ENCODE data around the gene CALM1.
"Not testable (repeated sequence)": the region's sequence is repeated elsewhere in the genome, so short reads cannot be mapped to it uniquely, and the experiment has no call there.

CALM1 gene

DNA sequence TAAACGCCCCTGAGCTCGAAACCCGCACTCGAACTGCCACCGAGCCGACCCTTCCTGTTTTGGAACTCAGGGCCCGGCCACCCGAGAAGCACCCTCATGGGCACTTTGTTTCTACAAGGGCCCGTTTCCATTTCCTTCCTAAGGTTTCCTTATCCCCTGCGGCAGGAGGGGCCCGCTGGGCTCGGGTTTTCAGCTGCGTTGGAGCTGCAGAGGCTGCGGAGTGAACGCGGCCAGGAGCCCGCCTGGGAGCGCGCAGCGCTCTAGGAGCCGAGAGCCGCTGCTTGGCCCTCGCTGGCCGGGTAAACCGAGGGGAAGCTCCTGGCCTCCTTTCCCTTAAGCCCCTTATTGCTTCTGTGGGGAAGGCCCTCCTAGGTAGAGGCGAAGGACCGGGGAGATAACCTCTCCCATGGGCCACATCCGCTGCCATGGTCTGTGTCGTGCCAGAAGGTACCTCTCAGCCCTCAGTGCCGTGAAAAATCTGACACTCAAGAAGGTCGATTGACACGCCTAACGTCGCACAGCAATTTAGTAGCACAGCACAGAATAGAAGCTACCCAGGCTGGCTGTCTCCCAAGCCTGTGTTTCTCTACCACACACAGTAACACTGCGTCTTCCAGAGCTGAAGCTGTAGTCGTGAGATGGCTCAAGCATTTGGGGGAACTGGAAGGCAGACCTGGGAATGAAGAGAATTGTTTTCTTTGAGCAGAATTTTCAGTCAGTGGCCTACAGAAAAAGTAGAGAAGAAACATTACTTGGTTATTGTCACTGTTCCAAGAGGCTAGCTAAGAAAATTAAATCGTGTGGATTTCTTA is 12.9 kb upstream of the CALM1 start:
- H3K4me3 ChIP-seq (ENCODE audit: low read depth, low read length), result peak overlapping the region; percentile 77
- TF ChIP-seq, protein P1, sequence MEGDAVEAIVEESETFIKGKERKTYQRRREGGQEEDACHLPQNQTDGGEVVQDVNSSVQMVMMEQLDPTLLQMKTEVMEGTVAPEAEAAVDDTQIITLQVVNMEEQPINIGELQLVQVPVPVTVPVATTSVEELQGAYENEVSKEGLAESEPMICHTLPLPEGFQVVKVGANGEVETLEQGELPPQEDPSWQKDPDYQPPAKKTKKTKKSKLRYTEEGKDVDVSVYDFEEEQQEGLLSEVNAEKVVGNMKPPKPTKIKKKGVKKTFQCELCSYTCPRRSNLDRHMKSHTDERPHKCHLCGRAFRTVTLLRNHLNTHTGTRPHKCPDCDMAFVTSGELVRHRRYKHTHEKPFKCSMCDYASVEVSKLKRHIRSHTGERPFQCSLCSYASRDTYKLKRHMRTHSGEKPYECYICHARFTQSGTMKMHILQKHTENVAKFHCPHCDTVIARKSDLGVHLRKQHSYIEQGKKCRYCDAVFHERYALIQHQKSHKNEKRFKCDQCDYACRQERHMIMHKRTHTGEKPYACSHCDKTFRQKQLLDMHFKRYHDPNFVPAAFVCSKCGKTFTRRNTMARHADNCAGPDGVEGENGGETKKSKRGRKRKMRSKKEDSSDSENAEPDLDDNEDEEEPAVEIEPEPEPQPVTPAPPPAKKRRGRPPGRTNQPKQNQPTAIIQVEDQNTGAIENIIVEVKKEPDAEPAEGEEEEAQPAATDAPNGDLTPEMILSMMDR (IDR thresholded peaks at IDR 0.05; ENCODE audit: low read depth, low read length, missing control alignments), result no peak
- no peak for DNase-seq (ENCODE audit: low read depth)

DNA sequence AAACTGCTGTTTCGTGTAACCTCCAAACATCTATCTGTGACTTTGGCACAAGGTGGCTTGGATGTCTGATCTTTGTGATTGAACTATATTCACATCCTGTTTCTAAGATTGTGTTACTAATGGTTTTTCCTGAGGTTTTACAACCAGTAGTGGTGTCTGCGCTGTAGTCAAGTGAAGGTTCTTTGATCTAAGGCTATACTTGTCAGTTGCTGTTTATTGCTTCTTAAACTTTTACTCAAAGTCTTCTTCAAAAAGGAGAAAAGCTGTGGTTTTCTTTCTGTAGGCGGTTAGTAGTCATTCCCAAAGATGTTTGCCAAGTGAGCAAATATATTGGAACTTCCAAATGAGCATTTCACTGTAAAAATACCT is 12.3 kb upstream of the CALM1 start:
- TF ChIP-seq, protein P1 (IDR thresholded peaks at IDR 0.05; ENCODE audit: low read depth, low read length, missing control alignments), result no peak
- no peak overlapping the region for H3K4me3 ChIP-seq (ENCODE audit: low read depth, low read length)
- no peak for DNase-seq (ENCODE audit: low read depth)

DNA sequence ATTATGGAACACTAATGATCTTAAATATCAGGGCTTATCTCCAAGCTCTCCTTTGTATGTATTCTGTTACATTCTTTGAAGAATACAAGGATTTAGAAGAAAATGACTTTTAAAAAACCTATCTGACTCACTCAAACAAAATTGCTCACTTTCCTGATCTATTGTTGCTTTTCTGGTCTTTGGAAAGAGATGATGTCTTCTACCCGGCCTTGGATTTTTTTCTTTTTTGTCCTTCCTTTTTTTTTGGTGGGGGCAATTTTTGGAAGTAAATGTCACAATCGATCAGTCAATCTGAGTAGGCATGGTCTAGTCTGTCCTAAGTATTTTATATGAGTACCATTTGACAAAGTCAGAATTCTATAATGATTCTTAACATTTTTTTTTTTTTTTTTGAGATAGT is 10.5 kb upstream of the CALM1 start:
- no peak for DNase-seq (ENCODE audit: low read depth)
- H3K4me3 ChIP-seq (ENCODE audit: low read depth, low read length), result no peak overlapping the region
- TF ChIP-seq, protein P1 (IDR thresholded peaks at IDR 0.05; ENCODE audit: low read depth, low read length, missing control alignments), result no peak

DNA sequence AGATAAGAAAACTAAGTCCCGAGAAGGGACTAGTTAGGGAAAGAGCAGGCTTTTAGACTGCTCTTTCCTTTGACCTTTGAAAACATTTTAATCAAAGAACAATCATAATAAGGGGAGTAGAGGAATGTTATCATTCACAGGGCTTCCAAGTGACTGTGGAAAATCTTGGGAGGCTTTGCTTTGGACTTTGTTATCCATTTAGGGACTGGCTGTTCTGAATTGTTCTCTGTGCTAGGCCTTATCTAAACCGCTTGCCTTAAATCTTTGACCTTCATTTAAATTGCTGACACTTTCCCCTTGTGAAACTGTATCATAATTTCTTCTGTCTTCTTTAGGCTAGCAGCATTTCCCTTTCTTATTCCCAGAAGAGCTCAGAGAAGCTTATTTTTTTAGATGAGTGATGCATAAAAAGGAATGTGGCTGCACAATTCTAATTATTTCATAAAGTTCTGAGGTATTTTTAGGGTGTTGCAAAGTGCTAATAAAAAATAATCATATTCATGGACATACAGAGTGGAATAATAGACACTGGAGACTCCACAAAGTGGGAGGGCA is 9.5 kb upstream of the CALM1 start:
- TF ChIP-seq, protein P1 (IDR thresholded peaks at IDR 0.05; ENCODE audit: low read depth, low read length, missing control alignments), result no peak
- H3K4me3 ChIP-seq (ENCODE audit: low read depth, low read length), result no peak overlapping the region
- no peak for DNase-seq (ENCODE audit: low read depth)

DNA sequence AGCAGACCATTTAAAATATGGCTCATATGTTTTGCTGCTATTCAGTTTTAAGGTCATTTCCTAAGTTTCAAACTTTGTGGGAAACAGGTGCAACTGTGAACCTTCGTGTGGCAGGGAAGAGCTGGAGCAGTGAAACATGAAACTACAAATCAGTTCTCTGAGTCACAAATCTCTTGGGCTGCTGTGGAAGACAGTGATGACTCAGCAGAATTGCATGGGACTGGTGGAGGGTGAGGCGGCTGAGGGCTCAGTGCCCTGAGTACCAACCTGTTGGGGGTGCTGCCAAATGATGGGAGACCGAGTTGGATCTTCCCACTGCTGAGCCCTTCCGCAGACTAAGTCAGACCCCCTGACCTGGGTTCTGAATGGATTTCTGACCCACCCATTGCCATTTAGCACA is 8.4 kb upstream of the CALM1 start:
- TF ChIP-seq, protein P1 (IDR thresholded peaks at IDR 0.05; ENCODE audit: low read depth, low read length, missing control alignments), result no peak
- DNase-seq (ENCODE audit: low read depth), result no peak
- no peak overlapping the region for H3K4me3 ChIP-seq (ENCODE audit: low read depth, low read length)

DNA sequence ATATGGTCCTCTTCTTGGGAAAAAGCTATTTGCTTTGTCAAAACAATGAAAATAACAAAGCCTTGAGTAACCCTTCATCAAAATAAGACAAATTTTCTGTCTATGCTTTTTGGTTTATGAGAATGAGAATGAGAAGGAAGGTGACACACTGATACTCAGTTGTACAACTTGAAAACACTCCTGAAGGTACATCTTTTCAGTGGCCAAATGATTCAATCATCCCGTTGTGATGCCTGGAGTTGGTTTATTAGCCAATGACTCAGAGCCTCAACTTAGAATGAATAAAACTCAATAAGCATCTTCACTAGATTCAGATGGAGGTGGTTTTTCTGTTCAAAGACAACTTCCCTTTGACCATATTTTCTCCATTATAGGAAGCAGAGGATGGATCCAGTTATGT is 7.8 kb upstream of the CALM1 start:
- TF ChIP-seq, protein P1 (IDR thresholded peaks at IDR 0.05; ENCODE audit: low read depth, low read length, missing control alignments), result no peak
- no peak overlapping the region for H3K4me3 ChIP-seq (ENCODE audit: low read depth, low read length)
- DNase-seq (ENCODE audit: low read depth), result no peak

DNA sequence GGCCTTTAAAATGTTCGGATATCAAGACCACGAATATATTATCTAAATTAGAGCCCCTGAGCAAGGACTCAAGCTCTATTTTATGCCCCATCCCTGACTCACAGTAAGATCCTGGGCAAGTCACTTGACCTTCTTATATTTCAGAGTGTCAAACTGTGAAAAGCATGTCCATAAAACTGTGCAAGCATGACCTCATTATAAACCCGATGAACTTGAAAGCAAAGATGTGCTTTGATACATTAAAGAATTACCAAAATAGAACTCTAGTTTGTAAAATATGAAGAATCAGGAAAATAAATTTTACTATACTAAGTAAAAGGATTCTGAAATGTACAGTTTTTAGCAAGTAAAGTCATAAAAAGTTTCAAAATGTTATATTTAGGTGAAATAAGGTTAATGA is 2.9 kb upstream of the CALM1 start:
- no peak for DNase-seq (ENCODE audit: low read depth)
- TF ChIP-seq, protein P1 (IDR thresholded peaks at IDR 0.05; ENCODE audit: low read depth, low read length, missing control alignments), result no peak
- no peak overlapping the region for H3K4me3 ChIP-seq (ENCODE audit: low read depth, low read length)

DNA sequence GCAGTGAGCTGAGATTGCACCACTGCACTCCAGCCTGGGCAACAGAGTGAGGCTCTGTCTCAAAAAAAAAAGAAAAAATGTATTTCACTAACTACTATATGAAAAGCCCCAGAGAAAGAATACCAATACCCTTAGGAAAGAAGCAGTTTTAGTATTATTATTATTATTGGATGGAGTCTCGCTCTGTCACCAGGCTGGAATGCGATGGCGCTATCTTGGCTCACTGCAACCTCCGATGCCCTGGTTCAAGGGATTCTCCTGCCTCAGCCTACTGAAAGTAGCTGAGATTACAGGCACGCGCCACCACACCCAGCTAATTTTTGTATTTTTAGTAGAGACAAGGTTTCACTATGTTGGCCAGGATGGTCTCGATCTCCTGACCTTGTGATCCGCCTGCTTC is 2.0 kb upstream of the CALM1 start:
- DNase-seq (ENCODE audit: low read depth); H3K4me3 ChIP-seq (ENCODE audit: low read depth, low read length): not testable (repeated sequence)

All from GM12864 (cell line).